HG02973 (cell line): ENCODE results near the gene ANKRD35.
"Not testable (repeated sequence)": the region's sequence is repeated elsewhere in the genome, so short reads cannot be mapped to it uniquely, and the experiment has no call there.

Experiments used
- ATAC-seq: cut with Tn5 transposase; IDR thresholded peaks from one replicate; pipeline ENCODE4 v1.9.1; 2021; ENCODE audit warnings: moderate library complexity; ENCODE audit not compliant: unreplicated experiment

The ANKRD35 gene

GRCh38 chr1:145885738-145886287 lies at the start of gene ANKRD35:
Gene ANKRD35 (minus strand): TSS chr1:145885866. CDS start chr1:145885758, 108 bp downstream.
- ATAC-seq = peak; percentile 98

DNA sequence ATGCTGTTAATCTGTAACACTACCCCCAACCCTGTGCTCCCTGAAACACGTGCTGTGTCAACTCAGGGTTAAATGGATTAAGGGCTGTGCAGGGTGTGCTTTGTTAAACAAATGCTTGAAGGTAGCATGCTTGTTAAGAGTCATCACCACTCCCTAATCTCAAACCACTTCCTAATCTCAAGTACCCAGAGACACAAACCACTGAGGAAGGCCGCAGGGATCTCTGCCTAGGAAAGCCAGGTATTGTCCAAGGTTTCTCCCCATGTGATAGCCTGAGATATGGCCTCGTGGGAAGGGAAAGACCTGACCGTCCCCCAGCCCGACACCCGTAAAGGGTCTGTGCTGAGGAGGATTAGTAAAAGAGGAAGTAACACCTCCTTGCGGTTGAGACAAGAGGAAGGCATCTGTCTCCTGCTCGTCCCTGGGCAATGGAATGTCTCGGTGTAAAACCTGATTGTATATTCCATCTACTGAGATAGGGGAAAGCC lies 46.9 kb upstream of the ANKRD35 start:
- ATAC-seq = not testable (repeated sequence)

DNA sequence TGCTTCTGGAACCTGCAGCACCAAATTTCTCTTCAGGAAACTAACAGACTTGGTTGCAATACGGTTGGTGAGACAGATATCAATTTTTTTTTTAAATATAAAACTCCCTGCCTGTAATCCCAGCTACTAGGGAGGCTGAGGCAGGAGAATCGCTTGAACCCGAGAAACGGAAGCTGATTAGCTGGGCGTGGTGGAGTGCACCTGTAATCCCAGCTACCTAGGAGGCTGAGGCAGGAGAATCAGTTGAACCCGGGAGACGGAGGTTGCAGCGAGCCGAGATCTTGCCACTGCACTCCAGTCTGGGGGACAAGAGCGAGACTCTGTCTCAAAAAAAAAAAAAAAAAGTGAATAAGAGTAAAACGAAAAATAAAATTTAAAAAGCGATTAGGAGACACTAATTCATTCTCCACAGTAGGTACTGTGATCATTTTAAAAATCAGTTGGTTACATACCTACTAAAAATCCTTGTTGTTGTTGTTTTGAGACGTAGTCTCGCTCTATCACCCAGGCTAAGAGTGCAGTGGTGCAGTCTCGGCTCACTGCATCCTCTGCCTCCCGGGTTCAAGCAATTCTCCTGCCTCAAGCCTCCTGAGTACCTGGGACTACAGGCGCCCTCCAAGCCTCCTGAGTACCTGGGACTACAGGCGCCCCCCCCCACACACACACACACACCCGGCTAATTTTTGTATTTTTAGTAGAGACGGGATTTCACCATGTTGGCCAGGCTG lies 42.4 kb upstream of the ANKRD35 start:
- ATAC-seq = no peak

DNA sequence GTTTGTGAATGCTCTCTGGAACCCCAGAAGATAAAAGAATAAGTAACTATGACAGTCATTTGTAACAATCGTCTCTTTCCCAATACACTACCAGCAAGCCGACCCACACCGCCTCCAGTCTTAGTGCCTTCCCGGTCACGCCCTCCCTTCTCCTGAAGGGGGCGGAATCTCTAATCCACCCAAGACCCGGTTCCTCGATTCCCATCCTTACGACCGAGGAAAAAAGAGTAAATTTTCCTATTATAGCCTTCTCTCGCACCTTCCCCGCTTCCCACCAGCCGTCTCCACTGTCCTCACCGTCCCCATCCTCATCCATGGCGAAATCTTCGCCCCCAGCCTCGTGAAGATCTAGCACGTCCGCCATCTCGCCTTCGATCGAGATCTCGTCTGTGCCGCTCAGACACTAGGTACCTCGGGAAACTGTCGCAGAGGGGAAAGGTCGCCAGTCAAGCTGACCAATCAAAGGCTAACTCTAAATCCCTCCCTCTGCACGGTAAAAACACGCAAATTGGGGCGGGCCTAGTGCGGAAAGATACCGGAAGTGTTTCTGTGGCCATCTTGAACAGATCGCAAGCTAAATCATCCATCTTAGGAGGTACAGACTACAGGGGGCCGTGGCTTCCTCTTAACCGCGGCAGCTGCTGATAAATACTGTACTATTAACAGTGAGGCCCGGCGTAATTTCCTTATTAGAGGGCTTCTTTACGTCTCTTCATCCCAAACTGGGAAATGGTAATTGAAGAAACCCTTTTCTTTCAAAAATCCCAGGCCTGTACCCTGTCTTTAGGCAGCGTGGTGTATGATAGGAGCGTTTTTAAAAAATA lies 41.6 kb upstream of the ANKRD35 start, which contains the start of gene RBM8A:
TSS of gene RBM8A (minus strand) at position 422 of the 824 bp plus-strand sequence. CDS start at position 364, 58 bp downstream.
- ATAC-seq = peak; percentile 89

DNA sequence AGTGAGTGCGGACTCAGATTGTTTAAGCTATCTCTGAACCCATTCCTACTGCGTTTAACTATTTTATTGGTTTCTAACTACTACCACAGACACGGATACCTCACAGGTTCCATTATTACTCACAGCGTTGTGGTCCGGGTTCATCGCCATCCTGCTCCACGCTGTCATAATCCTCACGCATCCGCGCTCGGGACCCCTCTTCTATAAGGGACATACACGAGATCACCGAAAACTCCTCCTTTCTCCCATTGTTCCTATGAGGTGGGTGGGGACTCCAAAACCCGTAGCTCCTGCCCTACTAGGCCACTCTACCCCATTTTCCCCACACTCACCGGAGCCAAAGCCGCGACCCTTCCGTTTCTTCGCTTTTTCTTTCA lies 41.0 kb upstream of the ANKRD35 start:
- ATAC-seq = peak; percentile 7

GRCh38 chr1:145922266-145922665 lies 36.6 kb upstream of the ANKRD35 start:
- ATAC-seq = no peak

- not testable (repeated sequence) for ATAC-seq
Measured at GRCh38 chr1:145920297-145920696, 34.6 kb upstream of the ANKRD35 start.

GRCh38 chr1:145918992-145919939 lies 33.6 kb upstream of the ANKRD35 start:
- ATAC-seq = peak; percentile 68

DNA sequence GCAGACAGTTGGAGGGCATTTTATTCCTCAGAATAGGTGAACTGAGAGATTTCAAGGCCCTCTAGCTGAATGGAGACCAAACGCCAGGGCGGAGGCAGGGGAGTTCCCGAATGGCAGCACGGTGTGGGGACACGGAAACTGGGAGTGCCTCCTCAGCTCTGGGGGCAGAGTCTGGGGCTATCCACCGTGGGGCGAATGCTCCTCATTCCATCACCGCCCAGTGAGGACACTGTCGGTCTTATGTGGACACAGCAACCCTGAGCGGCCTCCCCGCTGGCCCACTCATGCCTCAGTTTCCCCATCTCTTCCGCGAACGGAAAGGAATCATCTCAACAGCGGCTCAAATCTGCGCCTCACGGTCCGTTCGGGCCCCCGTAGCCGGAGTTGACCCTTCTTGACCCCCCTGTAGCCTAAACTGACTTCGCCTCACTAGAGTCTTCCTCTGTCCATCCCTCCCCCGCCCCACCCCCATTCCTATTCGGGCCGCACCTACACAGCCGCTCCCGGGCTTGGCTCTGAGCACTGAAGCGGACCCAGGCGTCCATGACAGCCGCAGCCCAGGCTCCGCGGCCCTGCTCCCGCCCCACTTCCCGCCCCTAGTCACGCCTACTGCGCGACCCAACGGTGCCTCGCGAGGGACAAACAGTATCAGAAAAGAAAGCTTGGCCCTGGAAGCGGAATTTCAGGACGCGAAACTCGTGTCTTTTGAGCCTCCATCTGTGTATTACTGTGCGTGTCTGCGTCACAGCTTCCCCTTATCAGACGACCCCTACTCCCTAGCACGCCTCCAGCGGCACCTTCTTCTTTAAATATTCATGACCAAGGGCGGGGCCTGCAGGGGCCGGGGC lies 32.7 kb upstream of the ANKRD35 start, which contains the start of gene PEX11B:
TSS of gene PEX11B (minus strand) at position 574 of the 848 bp plus-strand sequence. CDS start at position 545, 29 bp downstream.
- ATAC-seq = peak; percentile 54

DNA sequence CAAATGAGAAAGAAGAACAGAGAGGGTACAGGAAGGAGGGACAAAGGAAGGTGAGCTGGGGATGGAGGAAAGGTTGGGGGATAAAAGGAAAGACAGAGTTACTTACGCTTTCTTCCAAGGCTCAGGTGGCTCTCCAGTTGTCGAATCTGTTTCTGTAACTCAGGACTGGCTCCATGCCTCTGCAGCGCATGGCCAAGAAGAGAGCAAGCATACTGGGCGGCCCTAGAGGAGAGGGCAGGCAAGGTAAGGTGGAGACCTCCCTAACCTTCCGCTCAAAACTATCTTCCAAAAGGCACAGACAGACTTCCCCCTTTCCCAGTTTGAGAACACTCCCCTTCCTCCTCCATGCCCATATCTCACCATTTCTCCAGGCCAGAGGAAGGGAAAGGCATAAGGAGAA lies 31.9 kb upstream of the ANKRD35 start:
- no peak for ATAC-seq

DNA sequence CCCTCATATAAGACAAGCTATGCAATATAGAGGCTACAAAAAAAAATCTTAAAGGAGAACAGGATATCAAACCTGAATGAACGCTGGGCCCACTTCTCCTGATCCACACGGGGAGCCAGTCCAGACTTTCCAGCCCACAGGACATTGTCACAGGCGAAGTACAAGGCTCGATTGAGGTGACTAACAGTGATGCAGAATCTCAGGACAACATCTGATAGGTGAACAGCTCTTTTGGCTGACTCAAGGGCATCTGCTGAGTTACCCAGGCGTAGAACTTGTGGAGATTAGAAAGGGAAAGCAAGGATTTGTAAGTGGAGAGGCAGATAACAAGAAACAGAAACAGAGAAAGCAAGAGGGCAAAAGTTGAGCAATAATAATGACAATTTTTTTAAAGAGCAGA lies 31.1 kb upstream of the ANKRD35 start:
- no peak for ATAC-seq

GRCh38 chr1:145912128-145912641 lies 26.5 kb upstream of the ANKRD35 start:
- no peak for ATAC-seq

GRCh38 chr1:145908653-145909052 lies 23.0 kb upstream of the ANKRD35 start:
- no peak for ATAC-seq

DNA sequence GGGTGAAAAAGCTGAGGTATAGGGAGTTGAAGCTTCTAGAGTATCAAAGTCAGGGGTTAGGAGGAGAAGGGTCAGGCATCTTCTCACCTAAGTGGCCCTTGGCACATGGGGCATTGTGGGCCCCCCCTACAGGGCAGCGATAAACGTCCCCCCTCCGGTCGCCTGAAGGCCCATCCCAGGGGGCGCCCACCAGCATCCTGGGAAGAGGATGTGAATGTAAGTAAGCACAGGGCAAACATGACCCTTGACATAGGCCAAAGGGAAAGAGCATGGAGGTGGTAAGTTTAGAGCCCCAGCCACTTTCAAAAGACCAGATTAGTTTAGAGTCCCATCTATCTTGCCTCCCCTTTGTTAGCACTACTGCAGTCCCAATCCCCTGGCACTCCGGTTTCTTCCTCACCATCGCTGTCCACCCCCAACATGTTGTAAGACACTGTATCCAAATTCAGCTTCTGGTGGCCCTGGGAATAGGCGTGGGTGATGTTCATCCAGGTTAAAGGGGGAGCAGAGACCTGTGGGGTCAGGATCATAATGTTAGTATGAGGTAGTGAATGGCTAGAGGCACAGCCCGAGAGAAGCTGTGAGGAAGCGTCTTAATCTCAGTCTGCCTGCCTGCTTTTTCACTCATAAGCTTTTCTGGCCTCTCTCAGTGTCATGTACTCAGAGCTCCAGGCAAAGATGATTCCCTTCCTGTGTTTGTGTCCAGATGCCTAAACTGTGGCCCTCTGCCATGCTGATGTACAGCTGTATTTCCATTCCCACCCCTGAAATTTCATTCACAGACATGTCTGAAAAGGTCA lies 21.5 kb upstream of the ANKRD35 start:
- no peak for ATAC-seq

GRCh38 chr1:145901312-145902021 lies 15.8 kb upstream of the ANKRD35 start:
- ATAC-seq = no peak

GRCh38 chr1:145898756-145899155 lies 13.1 kb upstream of the ANKRD35 start:
- no peak for ATAC-seq

GRCh38 chr1:145897969-145898368 lies 12.3 kb upstream of the ANKRD35 start:
- no peak for ATAC-seq

- ATAC-seq = no peak
Measured at GRCh38 chr1:145895471-145895870, 9.8 kb upstream of the ANKRD35 start.
